NOMO-1 (cell line): ENCODE data around the gene NEIL3.

Experiments
- DNase-seq, 2 experiments: peaks; one replicate each; lab custom pipeline; 2025; ENCODE audit not compliant: unreplicated experiment in 2 of 2; lab: John Stamatoyannopoulos, UW

The NEIL3 gene

DNA sequence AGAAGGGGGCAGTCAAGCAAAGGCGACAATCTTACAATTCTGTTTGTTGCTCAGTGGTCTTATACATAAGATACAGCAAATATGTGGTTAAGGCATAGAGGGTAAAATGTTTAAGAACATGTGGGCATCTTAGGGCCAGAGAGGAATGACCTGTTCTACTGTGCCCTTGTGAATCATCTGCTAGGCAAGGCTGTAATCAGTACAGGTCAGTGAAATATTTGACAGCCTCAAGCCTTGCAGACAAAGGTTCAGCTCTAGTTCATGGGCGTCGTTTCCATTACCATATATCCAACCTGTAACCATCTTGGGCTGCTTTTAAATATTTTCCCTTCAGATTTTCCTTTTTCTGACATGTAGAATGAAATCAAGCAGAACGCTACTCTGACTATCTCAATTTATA lies 95.3 kb downstream of the NEIL3 start:
- DNase-seq = no peak

DNA sequence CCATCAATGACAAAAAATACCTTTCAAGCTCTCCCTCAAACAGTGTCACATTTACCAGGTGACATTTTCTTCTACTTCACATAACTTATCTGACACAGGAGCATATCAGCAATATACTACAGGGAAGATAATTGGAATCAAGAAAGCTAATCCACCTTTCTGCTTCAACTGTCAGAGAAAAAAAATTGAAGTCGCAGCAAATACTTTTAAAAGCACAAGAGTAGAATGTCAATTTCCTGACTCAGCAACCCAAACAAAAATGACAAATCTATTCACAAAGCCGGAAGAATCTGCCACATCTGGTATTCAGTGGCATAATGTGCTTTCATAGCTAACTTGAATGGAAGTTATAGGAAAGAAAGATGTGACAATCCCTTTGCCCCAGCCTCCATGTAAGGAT lies 95.8 kb downstream of the NEIL3 start:
- no peak for DNase-seq

- no peak for DNase-seq
Measured at GRCh38 chr4:177408023-177408422, 98.3 kb downstream of the NEIL3 start.

DNA sequence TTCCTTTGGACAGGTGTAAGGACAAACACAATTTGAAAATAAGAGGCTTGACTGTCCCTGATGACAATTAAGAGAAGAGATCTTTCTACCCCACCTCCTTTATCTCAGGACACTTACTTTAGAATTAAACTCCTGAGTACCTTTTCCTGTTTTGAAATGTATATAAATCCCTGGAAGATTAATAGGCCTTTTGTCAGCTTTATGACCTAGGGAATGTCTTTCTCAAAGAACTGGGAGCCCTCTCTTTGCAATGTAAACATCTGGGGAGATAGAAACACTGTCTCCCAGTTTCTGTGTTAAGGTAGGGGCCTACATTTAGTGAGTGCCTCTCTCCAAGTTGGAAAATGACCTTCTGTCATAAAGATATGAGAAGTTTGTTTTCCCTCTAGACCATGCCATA lies 100.9 kb downstream of the NEIL3 start:
- DNase-seq = no peak

GRCh38 chr4:177411996-177412395 lies 102.3 kb downstream of the NEIL3 start:
- no peak for DNase-seq
